PC-9 (cell line): ENCODE results near the gene ZNF333. TPM values are rescaled to one million over a fixed set of nuclear protein-coding genes. Genes with fewer than 3 reads are reported as not detected.

Experiments
- BruUV-seq: library from RNA; stranded (reverse); fragments of 400-500 nt; replicated peaks from 2 replicates; lab custom pipeline; 2021; lab: Mats Ljungman, UMichigan
- CTCF ChIA-PET: fragments of 300-600 bp; sonication (Branson Sonifier 250); formaldehyde crosslinking; loops from one replicate; lab custom pipeline; 2022; ENCODE audit warnings: antibody characterized with exemption; lab: Charles Lee
- POLR2A ChIA-PET: fragments of 300-600 bp; sonication (Branson Sonifier 250); formaldehyde crosslinking; loops from one replicate; lab custom pipeline; 2022; ENCODE audit warnings: antibody characterized with exemption; ENCODE audit not compliant: unreplicated experiment; lab: Charles Lee
- DNase-seq, 2 experiments: peaks; one replicate each; pipeline versions ENCODE4 v3.0.0 to v3.0.0-alpha.2; 2015 to 2022; ENCODE audit warnings: mixed read lengths in 1 of 2
- H2AFZ ChIP-seq: fragments of 200-600 bp; sonication (generic); 2 replicates; pipeline ENCODE4 v1.8.1; 2017; ENCODE audit warnings: antibody characterized with exemption
- H3F3A ChIP-seq: fragments of 200-600 bp; sonication (generic); 2 replicates; pipeline ENCODE4 v1.8.1; 2017; ENCODE audit warnings: antibody characterized with exemption, mild to moderate bottlenecking, low read depth; ENCODE audit not compliant: insufficient read depth
- H3K27ac ChIP-seq: fragments of 200-600 bp; sonication (generic); 2 replicates; pipeline ENCODE4 v1.6.1; 2016; ENCODE audit warnings: mixed run types
- H3K27me3 ChIP-seq: fragments of 200-600 bp; sonication (generic); 2 replicates; pipeline ENCODE4 v1.6.1; 2016; ENCODE audit warnings: low read depth, mixed run types; ENCODE audit not compliant: insufficient read depth
- H3K36me3 ChIP-seq: fragments of 200-600 bp; sonication (generic); 2 replicates; pipeline ENCODE4 v1.6.1; 2016; ENCODE audit warnings: low read depth, mixed run types
- H3K4me1 ChIP-seq: fragments of 200-600 bp; sonication (generic); replicated peaks from 2 replicates; pipeline ENCODE4 v1.6.1; 2016; ENCODE audit warnings: mixed run types; ENCODE audit not compliant: insufficient read depth
- H3K4me2 ChIP-seq: fragments of 200-600 bp; sonication (generic); 2 replicates; pipeline ENCODE4 v1.6.1; 2017; ENCODE audit warnings: mixed run types
- H3K4me3 ChIP-seq: fragments of 200-600 bp; sonication (generic); 2 replicates; pipeline ENCODE4 v1.6.1; 2016; ENCODE audit warnings: mixed run types
- H3K79me2 ChIP-seq: fragments of 200-600 bp; sonication (generic); 2 replicates; pipeline ENCODE4 v1.6.1; 2017; ENCODE audit warnings: low read depth, mixed run types
- H3K9me2 ChIP-seq: fragments of 200-600 bp; sonication (generic); 2 replicates; pipeline ENCODE4 v1.8.1; 2017; ENCODE audit warnings: mild to moderate bottlenecking; ENCODE audit not compliant: insufficient read depth
- H3K9me3 ChIP-seq: fragments of 200-600 bp; sonication (generic); 2 replicates; pipeline ENCODE4 v1.8.1; 2016; ENCODE audit warnings: low read depth; ENCODE audit not compliant: insufficient read depth
- H4K20me1 ChIP-seq: fragments of 200-600 bp; sonication (generic); 2 replicates; pipeline ENCODE4 v1.8.1; 2017; ENCODE audit not compliant: insufficient read depth
- EZH2 ChIP-seq: fragments of 200-600 bp; sonication (generic); IDR thresholded peaks from 2 replicates; pipeline ENCODE4 v1.8.0; 2017; ENCODE audit warnings: antibody characterized with exemption, low read depth
- intact Hi-C: fragments of 100-400 bp; cut with micrococcal nuclease; formaldehyde crosslinking; loops from one replicate; pipeline ENCODE4 v1.10.0; 2022; ENCODE audit not compliant: unreplicated experiment
- total RNA-seq: library from RNA; stranded (reverse); gene quantifications from 2 replicates; pipeline ENCODE4 v1.2.3, GENCODE V29; 2021
- TF ChIP-seq, protein P1 (sequence below): fragments of 200-600 bp; sonication (generic); conservative IDR thresholded peaks from 2 replicates; pipeline ENCODE4 v1.6.1; 2017; ENCODE audit warnings: mixed run types, antibody characterized with exemption, mild to moderate bottlenecking, moderate library complexity

ZNF333 gene
- total RNA-seq, 1 experiment from 2014 or later = 10.1 TPM

DNA sequence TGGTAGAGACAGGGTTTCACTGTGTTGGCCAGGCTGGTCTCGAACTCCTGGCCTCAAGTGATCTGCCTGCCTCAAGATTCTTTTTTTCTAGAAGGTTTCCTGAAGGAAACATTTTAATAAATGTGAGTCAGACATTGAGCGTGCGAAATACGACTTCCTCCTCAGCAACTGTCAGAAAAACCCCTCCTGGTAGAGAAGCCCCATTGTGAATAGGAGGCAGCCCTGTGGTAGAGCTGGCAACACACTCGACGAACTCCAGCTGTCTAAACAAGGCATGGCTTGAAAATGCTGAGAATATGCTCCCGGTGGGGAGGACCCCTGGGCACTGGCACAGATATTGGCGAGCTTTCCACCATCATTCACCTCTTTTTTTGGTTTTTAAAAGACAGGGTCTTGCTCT is 9.8 kb downstream of the ZNF333 start:
- no peaks in the 10 kb centered on the region for H4K20me1 ChIP-seq
- no peaks in the 10 kb centered on the region for H3K9me3 ChIP-seq
- no peak overlapping the region for H3K4me3 ChIP-seq
- H3K9me2 ChIP-seq = no peaks in the 10 kb centered on the region
- ChIA-PET CTCF (no interaction called here), POLR2A (no interaction called here)
- intact Hi-C loops = no loop called here
- no peak overlapping the region for H3K4me2 ChIP-seq
- no TSS peak for BruUV-seq
- H3K36me3 ChIP-seq = 0 out of 2 replicates have a peak, but pooled peaks cover 4% of the 10 kb centered on the region
- no peaks in the 10 kb centered on the region for H3K27me3 ChIP-seq
- DNase-seq = no peak
- no peak for TF ChIP-seq EZH2
- TF ChIP-seq, protein P1, sequence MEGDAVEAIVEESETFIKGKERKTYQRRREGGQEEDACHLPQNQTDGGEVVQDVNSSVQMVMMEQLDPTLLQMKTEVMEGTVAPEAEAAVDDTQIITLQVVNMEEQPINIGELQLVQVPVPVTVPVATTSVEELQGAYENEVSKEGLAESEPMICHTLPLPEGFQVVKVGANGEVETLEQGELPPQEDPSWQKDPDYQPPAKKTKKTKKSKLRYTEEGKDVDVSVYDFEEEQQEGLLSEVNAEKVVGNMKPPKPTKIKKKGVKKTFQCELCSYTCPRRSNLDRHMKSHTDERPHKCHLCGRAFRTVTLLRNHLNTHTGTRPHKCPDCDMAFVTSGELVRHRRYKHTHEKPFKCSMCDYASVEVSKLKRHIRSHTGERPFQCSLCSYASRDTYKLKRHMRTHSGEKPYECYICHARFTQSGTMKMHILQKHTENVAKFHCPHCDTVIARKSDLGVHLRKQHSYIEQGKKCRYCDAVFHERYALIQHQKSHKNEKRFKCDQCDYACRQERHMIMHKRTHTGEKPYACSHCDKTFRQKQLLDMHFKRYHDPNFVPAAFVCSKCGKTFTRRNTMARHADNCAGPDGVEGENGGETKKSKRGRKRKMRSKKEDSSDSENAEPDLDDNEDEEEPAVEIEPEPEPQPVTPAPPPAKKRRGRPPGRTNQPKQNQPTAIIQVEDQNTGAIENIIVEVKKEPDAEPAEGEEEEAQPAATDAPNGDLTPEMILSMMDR = no peak
- no peak overlapping the region for H3K27ac ChIP-seq
- no peaks in the 10 kb centered on the region for H3K4me1 ChIP-seq
- H3K79me2 ChIP-seq = no peaks in the 10 kb centered on the region
- no peak overlapping the region for H2AFZ ChIP-seq
- H3F3A ChIP-seq = no peaks in the 10 kb centered on the region

DNA sequence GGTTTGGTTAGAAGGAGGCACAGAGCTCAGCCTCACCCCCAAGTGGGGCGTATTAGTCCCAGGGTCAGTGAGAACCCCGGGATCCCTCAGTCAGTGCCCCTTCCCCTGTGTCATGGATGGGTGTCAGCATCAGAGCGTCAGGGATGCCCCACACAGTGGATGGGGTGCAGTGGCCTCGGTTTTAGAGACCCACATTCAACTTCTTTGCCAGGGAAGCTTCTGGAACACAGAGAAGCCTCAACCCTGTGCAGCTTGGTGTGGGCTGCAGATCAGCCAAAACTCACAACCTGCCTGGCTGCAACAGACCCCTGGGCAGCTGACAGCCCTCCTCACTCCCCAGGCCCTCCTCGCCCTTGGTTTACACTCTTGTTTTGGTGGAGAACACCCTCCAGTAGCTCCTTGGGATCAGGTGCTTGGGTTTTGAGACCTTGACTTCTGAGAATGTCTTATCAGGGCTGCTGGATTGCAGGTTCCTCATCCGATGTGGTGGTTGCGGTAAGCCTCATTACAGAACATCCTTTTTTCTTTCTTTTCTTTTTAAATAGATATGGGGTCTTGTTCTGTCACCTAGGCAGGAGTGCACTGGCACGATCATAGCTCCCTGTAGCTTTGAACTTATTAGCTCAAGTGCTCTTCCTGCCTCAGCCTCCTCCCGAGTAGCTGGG is 11.0 kb downstream of the ZNF333 start:
- Histone ChIP-seq H3K36me3 (0 out of 2 replicates have a peak, but pooled peaks cover 4% of the 10 kb centered on the region), H4K20me1 (no peaks in the 10 kb centered on the region), H3K4me2 (no peak overlapping the region), H2AFZ (no peak overlapping the region), H3K79me2 (no peaks in the 10 kb centered on the region), H3F3A (no peaks in the 10 kb centered on the region), H3K4me1 (no peaks in the 10 kb centered on the region), H3K9me2 (no peaks in the 10 kb centered on the region), H3K27ac (no peak overlapping the region), H3K27me3 (no peaks in the 10 kb centered on the region), H3K4me3 (no peak overlapping the region), H3K9me3 (no peaks in the 10 kb centered on the region)
- ChIA-PET POLR2A (no interaction called here), CTCF (no interaction called here)
- no TSS peak for BruUV-seq
- TF ChIP-seq, protein P1 = no peak
- TF ChIP-seq EZH2 = no peak
- no peak for DNase-seq
- intact Hi-C loops = no loop called here

DNA sequence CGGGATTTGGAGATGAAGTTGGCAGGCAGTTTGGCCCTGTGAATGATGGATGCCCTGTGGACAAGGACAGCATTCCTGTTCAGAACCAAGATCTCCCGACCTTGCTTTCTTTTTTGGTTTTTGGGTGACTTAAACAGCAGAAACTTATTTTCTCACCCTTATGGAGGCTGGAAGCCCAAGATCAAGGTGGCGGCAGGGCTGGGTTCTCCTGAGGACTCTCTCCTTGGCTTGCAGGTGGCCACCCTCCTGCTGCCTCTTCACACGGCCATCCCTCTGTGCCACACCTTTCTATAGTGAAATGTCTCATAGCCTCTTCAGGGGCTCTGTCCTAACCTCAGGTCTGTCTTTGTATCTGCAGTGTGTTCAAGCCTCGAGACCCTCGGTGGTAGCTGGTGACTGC is 14.0 kb downstream of the ZNF333 start:
- H4K20me1 ChIP-seq = no peaks in the 10 kb centered on the region
- H2AFZ ChIP-seq = no peak overlapping the region
- CTCF ChIA-PET = no interaction called here
- no peak overlapping the region for H3K4me2 ChIP-seq
- no peak overlapping the region for H3K4me3 ChIP-seq
- H3K27ac ChIP-seq = no peak overlapping the region
- H3K27me3 ChIP-seq = no peaks in the 10 kb centered on the region
- no peaks in the 10 kb centered on the region for H3K79me2 ChIP-seq
- H3K9me2 ChIP-seq = no peaks in the 10 kb centered on the region
- DNase-seq = no peak
- TF ChIP-seq, protein P1 = no peak
- TF ChIP-seq EZH2 = no peak
- BruUV-seq = no TSS peak
- H3K36me3 ChIP-seq = 0 out of 2 replicates have a peak, but pooled peaks cover 4% of the 10 kb centered on the region
- POLR2A ChIA-PET = no interaction called here
- no peaks in the 10 kb centered on the region for H3F3A ChIP-seq
- H3K4me1 ChIP-seq = no peaks in the 10 kb centered on the region
- intact Hi-C loops = no loop called here
- no peaks in the 10 kb centered on the region for H3K9me3 ChIP-seq
